ENCODE results near the gene HBS1L. TPM values are rescaled to one million over a fixed set of nuclear protein-coding genes. Genes with fewer than 3 reads are reported as not detected.

The HBS1L gene
- total RNA-seq, 1 experiment from 2014 or later = 81.2 TPM

DNA sequence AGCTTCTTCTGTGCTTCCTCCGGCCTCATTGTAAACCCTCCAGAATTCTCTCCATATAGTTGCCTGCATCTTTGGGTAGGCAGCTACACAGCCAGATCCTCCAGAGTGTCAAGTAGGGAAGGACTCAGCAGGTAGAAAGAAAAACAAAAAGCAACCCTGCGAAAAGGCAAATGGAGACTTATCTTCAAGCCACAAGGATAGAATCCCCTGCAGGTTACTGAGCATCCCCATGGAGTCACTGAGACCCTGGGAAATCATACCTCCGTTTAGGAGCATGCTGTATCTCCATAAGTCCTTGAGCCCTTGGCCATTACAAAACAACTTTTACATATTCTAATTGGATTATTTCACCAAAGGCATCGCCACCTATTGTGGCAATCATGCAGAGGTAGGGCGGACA is 133.3 kb downstream of the HBS1L start:
- ChIA-PET CTCF (no interaction called here), POLR2A (no interaction called here)
- Mint-ChIP-seq H3K27me3 (ENCODE audit: insufficient read depth, unreplicated experiment) (no peaks in the 10 kb centered on the region), H3K4me3 (ENCODE audit: unreplicated experiment) (no peak overlapping the region), H3K4me1 (ENCODE audit: low read depth, unreplicated experiment) (no peaks in the 10 kb centered on the region), H3K27ac (ENCODE audit: unreplicated experiment) (no peak overlapping the region), H3K36me3 (ENCODE audit: insufficient read depth, unreplicated experiment) (no peaks in the 10 kb centered on the region), H3K9me3 (ENCODE audit: unreplicated experiment) (no peaks in the 10 kb centered on the region)
- TF ChIP-seq, protein P1, sequence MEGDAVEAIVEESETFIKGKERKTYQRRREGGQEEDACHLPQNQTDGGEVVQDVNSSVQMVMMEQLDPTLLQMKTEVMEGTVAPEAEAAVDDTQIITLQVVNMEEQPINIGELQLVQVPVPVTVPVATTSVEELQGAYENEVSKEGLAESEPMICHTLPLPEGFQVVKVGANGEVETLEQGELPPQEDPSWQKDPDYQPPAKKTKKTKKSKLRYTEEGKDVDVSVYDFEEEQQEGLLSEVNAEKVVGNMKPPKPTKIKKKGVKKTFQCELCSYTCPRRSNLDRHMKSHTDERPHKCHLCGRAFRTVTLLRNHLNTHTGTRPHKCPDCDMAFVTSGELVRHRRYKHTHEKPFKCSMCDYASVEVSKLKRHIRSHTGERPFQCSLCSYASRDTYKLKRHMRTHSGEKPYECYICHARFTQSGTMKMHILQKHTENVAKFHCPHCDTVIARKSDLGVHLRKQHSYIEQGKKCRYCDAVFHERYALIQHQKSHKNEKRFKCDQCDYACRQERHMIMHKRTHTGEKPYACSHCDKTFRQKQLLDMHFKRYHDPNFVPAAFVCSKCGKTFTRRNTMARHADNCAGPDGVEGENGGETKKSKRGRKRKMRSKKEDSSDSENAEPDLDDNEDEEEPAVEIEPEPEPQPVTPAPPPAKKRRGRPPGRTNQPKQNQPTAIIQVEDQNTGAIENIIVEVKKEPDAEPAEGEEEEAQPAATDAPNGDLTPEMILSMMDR (IDR thresholded peaks at IDR 0.05; ENCODE audit: insufficient read depth in 1 of 2, low read depth in 1 of 2, low read length in 1 of 2, severe bottlenecking in 1 of 2, unreplicated experiment in 1 of 2) = no peak
- no peaks in the 10 kb centered on the region for H3K27me3 ChIP-seq (replicated peaks; ENCODE audit: control insufficient read depth, insufficient read depth, low read length)
- no peaks in the 10 kb centered on the region for H3K4me1 ChIP-seq
- no peaks in the 10 kb centered on the region for H3K36me3 ChIP-seq (ENCODE audit: control insufficient read depth, insufficient read depth, low read length)
- intact Hi-C loops (cut with micrococcal nuclease; ENCODE audit: unreplicated experiment) = no loop called here
- no TSS peak for BruUV-seq (replicated peaks)
- no peak for DNase-seq
- H3K4me3 ChIP-seq (ENCODE audit: low read depth, low read length) = no peak overlapping the region
- H3K9me3 ChIP-seq = no peaks in the 10 kb centered on the region

DNA sequence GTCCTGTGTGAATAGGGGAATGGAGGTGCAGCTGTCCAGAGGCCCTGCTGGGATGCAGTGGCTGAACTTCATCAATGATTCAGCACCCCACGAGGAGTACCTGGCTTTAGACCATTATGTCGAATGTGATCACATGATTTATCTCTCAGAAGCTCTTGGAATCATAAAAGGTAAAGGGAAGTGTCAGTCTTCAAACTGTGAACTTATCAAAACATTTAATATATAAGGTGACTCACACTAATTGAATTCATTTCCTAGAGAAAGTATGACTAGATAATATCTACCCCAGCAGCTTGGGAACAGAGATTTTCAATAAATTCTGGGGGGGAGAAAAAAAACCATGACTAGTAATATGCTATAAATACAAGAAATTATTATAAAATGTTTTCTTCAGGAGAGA is 134.2 kb downstream of the HBS1L start:
- no peak for DNase-seq
- Mint-ChIP-seq H3K4me3 (ENCODE audit: unreplicated experiment) (no peak overlapping the region), H3K36me3 (ENCODE audit: insufficient read depth, unreplicated experiment) (no peaks in the 10 kb centered on the region), H3K9me3 (ENCODE audit: unreplicated experiment) (no peaks in the 10 kb centered on the region), H3K4me1 (ENCODE audit: low read depth, unreplicated experiment) (no peaks in the 10 kb centered on the region), H3K27ac (ENCODE audit: unreplicated experiment) (no peak overlapping the region), H3K27me3 (ENCODE audit: insufficient read depth, unreplicated experiment) (no peaks in the 10 kb centered on the region)
- H3K4me1 ChIP-seq = no peaks in the 10 kb centered on the region
- H3K36me3 ChIP-seq (ENCODE audit: control insufficient read depth, insufficient read depth, low read length) = no peaks in the 10 kb centered on the region
- no peaks in the 10 kb centered on the region for H3K27me3 ChIP-seq (replicated peaks; ENCODE audit: control insufficient read depth, insufficient read depth, low read length)
- intact Hi-C loops (cut with micrococcal nuclease; ENCODE audit: unreplicated experiment) = no loop called here
- no peaks in the 10 kb centered on the region for H3K9me3 ChIP-seq
- ChIA-PET CTCF (no interaction called here), POLR2A (no interaction called here)
- no peak overlapping the region for H3K4me3 ChIP-seq (ENCODE audit: low read depth, low read length)
- TF ChIP-seq, protein P1 (IDR thresholded peaks at IDR 0.05; ENCODE audit: insufficient read depth in 1 of 2, low read depth in 1 of 2, low read length in 1 of 2, severe bottlenecking in 1 of 2, unreplicated experiment in 1 of 2) = no peak
- BruUV-seq (replicated peaks) = no TSS peak

DNA sequence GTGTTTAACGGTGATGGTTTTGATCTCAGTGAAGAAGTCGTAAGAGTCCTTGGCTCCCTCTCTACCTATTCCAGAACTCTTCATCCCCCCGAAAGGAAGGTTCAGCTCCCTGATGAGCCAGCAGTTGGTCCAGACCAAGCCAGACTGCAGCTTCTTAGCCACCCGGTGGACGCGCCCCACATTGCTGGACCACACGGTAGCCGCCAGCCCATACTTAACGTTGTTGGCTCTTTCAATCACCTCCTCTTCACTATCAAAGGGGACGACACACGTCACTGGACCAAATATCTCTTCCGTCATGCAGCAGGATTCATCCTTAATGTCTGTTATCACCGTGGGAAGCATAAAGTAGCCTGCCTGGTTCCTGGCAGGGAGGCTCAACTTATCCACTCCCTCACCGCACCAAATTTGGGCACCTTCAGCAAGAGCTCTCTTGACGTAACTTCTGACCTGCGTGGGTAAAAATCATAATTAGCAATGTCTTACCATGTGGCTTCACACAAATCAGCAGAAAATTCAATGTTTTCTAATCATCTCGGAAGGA is 136.1 kb downstream of the HBS1L start:
- TF ChIP-seq, protein P1 (IDR thresholded peaks at IDR 0.05; ENCODE audit: insufficient read depth in 1 of 2, low read depth in 1 of 2, low read length in 1 of 2, severe bottlenecking in 1 of 2, unreplicated experiment in 1 of 2) = no peak
- no TSS peak for BruUV-seq (replicated peaks)
- no peaks in the 10 kb centered on the region for H3K27me3 ChIP-seq (replicated peaks; ENCODE audit: control insufficient read depth, insufficient read depth, low read length)
- H3K27me3 Mint-ChIP-seq (ENCODE audit: insufficient read depth, unreplicated experiment) = no peaks in the 10 kb centered on the region
- no peak overlapping the region for H3K4me3 Mint-ChIP-seq (ENCODE audit: unreplicated experiment)
- no peaks in the 10 kb centered on the region for H3K4me1 ChIP-seq
- no peaks in the 10 kb centered on the region for H3K9me3 ChIP-seq
- no peaks in the 10 kb centered on the region for H3K36me3 ChIP-seq (ENCODE audit: control insufficient read depth, insufficient read depth, low read length)
- H3K4me1 Mint-ChIP-seq (ENCODE audit: low read depth, unreplicated experiment) = no peaks in the 10 kb centered on the region
- no peak for DNase-seq
- H3K4me3 ChIP-seq (ENCODE audit: low read depth, low read length) = no peak overlapping the region
- intact Hi-C loops (cut with micrococcal nuclease; ENCODE audit: unreplicated experiment) = no loop called here
- no peaks in the 10 kb centered on the region for H3K36me3 Mint-ChIP-seq (ENCODE audit: insufficient read depth, unreplicated experiment)
- CTCF ChIA-PET = no interaction called here
- no peak overlapping the region for H3K27ac Mint-ChIP-seq (ENCODE audit: unreplicated experiment)
- no peaks in the 10 kb centered on the region for H3K9me3 Mint-ChIP-seq (ENCODE audit: unreplicated experiment)
- POLR2A ChIA-PET = no interaction called here

Measured in Caco-2 (cell line).